OCI-LY1 (cell line): ENCODE measurements around the gene TMEM176B.
"Not testable (repeated sequence)": the region's sequence is repeated elsewhere in the genome, so short reads cannot be mapped to it uniquely, and the experiment has no call there.

ENCODE experiments used
- CTCF ChIP-seq: fragments of 200-600 bp; sonication (generic), shearing (Covaris generic); IDR thresholded peaks from 2 replicates; pipeline ENCODE4 v1.5.1; 2017; ENCODE audit warnings: mild to moderate bottlenecking, antibody characterized with exemption, low read length, moderate library complexity, mixed read lengths
- EZH2 ChIP-seq: fragments of 200-600 bp; sonication (generic), shearing (Covaris generic); IDR thresholded peaks from 2 replicates; pipeline ENCODE4 v1.8.0; 2017; ENCODE audit warnings: borderline replicate concordance, mixed run types, mild to moderate bottlenecking, antibody characterized with exemption, low read length, moderate library complexity, mixed read lengths

- TF ChIP-seq CTCF, EZH2: not testable (repeated sequence)
Measured at GRCh38 chr7:150807616-150808438, 7.7 kb upstream of the TMEM176B start.
